Liver (tissue), 3 donors: ENCODE measurements around the gene LSM11.

Experiments used
- CTCF ChIP-seq: fragments of 150-350 bp; IDR thresholded peaks from 2 replicates; pipeline ENCODE4 v1.5.1; 2017; ENCODE audit warnings: improper control_type of control experiment, low read depth, low read length; ENCODE audit not compliant: missing input control
- GABPA ChIP-seq, 2 donors: IDR thresholded peaks in 1 of 2; conservative IDR thresholded peaks in 1 of 2; 2 replicates each; pipeline ENCODE4 v1.6.1; 2016; ENCODE audit warnings: antibody characterized with exemption in 2 of 2, mild to moderate bottlenecking in 1 of 2, moderate library complexity in 1 of 2
- donor health status: healthy.
- donor health status: healthy.

- TF ChIP-seq CTCF (peak; percentile 74), GABPA (IDR thresholded peaks at IDR 0.05 in 1 of 2, conservative IDR thresholded peaks at IDR 0.05 in 1 of 2) (no peak)
Observed at GRCh38 chr5:157718519-157718918, 25.0 kb upstream of the LSM11 start.
